ENCODE data around the gene FAM177A1.

DNA sequence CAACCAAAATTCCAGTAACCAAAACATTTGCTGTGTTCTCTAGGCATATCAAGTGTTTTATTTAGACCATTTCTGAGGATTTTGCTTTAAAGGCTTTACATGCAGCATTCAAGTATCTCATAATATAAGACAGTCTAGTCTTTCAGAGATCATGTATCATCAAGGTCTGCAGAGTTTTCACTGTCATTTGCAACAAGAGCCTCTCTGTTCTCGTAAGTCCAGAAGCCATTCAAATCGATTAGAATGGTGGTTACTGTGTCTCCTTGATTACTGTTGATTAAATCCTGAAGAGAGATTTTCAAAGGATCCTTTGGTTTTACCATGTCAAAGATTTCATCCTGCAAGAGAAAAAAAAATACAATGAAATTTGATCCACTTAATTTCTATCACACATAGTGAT, 39.4 kb downstream of the FAM177A1 start:
- TF ChIP-seq, protein P1, sequence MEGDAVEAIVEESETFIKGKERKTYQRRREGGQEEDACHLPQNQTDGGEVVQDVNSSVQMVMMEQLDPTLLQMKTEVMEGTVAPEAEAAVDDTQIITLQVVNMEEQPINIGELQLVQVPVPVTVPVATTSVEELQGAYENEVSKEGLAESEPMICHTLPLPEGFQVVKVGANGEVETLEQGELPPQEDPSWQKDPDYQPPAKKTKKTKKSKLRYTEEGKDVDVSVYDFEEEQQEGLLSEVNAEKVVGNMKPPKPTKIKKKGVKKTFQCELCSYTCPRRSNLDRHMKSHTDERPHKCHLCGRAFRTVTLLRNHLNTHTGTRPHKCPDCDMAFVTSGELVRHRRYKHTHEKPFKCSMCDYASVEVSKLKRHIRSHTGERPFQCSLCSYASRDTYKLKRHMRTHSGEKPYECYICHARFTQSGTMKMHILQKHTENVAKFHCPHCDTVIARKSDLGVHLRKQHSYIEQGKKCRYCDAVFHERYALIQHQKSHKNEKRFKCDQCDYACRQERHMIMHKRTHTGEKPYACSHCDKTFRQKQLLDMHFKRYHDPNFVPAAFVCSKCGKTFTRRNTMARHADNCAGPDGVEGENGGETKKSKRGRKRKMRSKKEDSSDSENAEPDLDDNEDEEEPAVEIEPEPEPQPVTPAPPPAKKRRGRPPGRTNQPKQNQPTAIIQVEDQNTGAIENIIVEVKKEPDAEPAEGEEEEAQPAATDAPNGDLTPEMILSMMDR (IDR thresholded peaks at IDR 0.05), result no peak
- no peak for TF ChIP-seq POLR2A (IDR thresholded peaks at IDR 0.05)

Data from sigmoid colon (tissue), 3 donors.